Tibial nerve (tissue), 4 donors: ENCODE data around the gene PLCL2. TPM values are rescaled to one million over a fixed set of nuclear protein-coding genes. Genes with fewer than 3 reads are reported as not detected.
"Not testable (repeated sequence)": the region's sequence is repeated elsewhere in the genome, so short reads cannot be mapped to it uniquely, and the experiment has no call there.

ENCODE experiments used
- DNase-seq, 2 donors: peaks; one replicate each; pipeline ENCODE4 v3.0.0-alpha.2; 2019; ENCODE audit warnings: low spot score in 2 of 2
- H3K27ac ChIP-seq, 4 donors: fragments of 200-600 bp; sonication (generic) in 3 of 4; one replicate each; pipeline ENCODE4 v1.5.1; 2017 to 2019; ENCODE audit warnings: mild to moderate bottlenecking in 1 of 4
- H3K27me3 ChIP-seq, 2 donors: fragments of 200-600 bp; sonication (generic) in 1 of 2; one replicate each; pipeline versions ENCODE4 v1.5.1 to v1.6.0; 2017 to 2019
- H3K36me3 ChIP-seq, 3 donors: fragments of 200-600 bp; sonication (generic); one replicate each; pipeline ENCODE4 v1.5.1; 2018 to 2019
- H3K4me1 ChIP-seq, 4 donors: fragments of 200-600 bp; sonication (generic) in 3 of 4; one replicate each; pipeline ENCODE4 v1.5.1; 2017 to 2019
- H3K4me3 ChIP-seq, 4 donors: fragments of 200-600 bp; sonication (generic) in 3 of 4; one replicate each; pipeline ENCODE4 v1.5.1; 2017 to 2019; ENCODE audit warnings: mild to moderate bottlenecking in 1 of 4, moderate library complexity in 1 of 4
- H3K9me3 ChIP-seq, 4 donors: fragments of 200-600 bp; sonication (generic) in 3 of 4; one replicate each; pipeline ENCODE4 v1.5.1; 2017 to 2019
- CTCF ChIP-seq, 5 experiments: fragments of 200-600 bp in 3 of 5; fragments of 450-650 bp in 2 of 5; sonication (generic) in 3 of 5; IDR thresholded peaks; one replicate each; pipeline ENCODE4 v1.5.1; 2016 to 2019; ENCODE audit warnings: antibody characterized with exemption in 5 of 5, mild to moderate bottlenecking in 3 of 5, moderate library complexity in 2 of 5
- EP300 ChIP-seq, 2 donors: sonication (generic); formaldehyde crosslinking; IDR thresholded peaks; one replicate each; pipeline ENCODE4 v1.6.1; 2017; ENCODE audit warnings: antibody characterized with exemption in 2 of 2, mild to moderate bottlenecking in 1 of 2
- POLR2A ChIP-seq, 2 donors: fragments of 450-650 bp; IDR thresholded peaks; one replicate each; pipeline ENCODE4 v1.6.1; 2017; ENCODE audit warnings: antibody characterized with exemption in 2 of 2, mild to moderate bottlenecking in 2 of 2, moderate library complexity in 2 of 2
- WGBS, 2 donors: methylation state at CpG; one replicate each; pipeline ENCODE4 v1.1.5; 2018; 5-methylcytosine and 5-hydroxymethylcytosine counted together
- total RNA-seq, 4 donors: library from RNA; depleted of rRNA; stranded (reverse); fragments of >200 nt; gene quantifications; one replicate each; pipeline ENCODE4 v1.1.0, GENCODE V29; 2016

Gene PLCL2
- total RNA-seq, 4 donors from 2014 or later: 17.7 to 39.3 (median 29.0) TPM

- Histone ChIP-seq H3K36me3 (no peaks in the 10 kb centered on the region), H3K27ac (no peak overlapping the region), H3K4me3 (no peak overlapping the region), H3K9me3 (peaks cover 0 to 9% (median 0%) of the 10 kb centered on the region in 4 donors), H3K27me3 (no peaks in the 10 kb centered on the region), H3K4me1 (no peaks in the 10 kb centered on the region)
- no peak for DNase-seq
- 75 to 84% methylated on average over 2 of the region's 2 CpGs for WGBS, 2 donors
- TF ChIP-seq POLR2A (IDR thresholded peaks at IDR 0.05) (no peak), EP300 (IDR thresholded peaks at IDR 0.05) (no peak), CTCF (IDR thresholded peaks at IDR 0.05) (no peak)
Observed at GRCh38 chr3:17121336-17121735, 236.6 kb downstream of the PLCL2 start.

GRCh38 chr3:17122758-17123157 lies 238.0 kb downstream of the PLCL2 start:
- Histone ChIP-seq H3K9me3 (peaks cover 0 to 7% (median 0%) of the 10 kb centered on the region in 4 donors), H3K4me3 (no peak overlapping the region), H3K27ac (no peak overlapping the region), H3K36me3 (no peaks in the 10 kb centered on the region), H3K4me1 (no peaks in the 10 kb centered on the region), H3K27me3 (no peaks in the 10 kb centered on the region)
- no peak for TF ChIP-seq EP300 (IDR thresholded peaks at IDR 0.05)
- no peak for TF ChIP-seq POLR2A (IDR thresholded peaks at IDR 0.05)
- TF ChIP-seq CTCF (IDR thresholded peaks at IDR 0.05): no peak
- no peak for DNase-seq
- WGBS, 2 donors: 93 to 95% methylated on average over 3 of the region's 3 CpGs

- no peak for DNase-seq
Observed at GRCh38 chr3:17125738-17126442, 241.1 kb downstream of the PLCL2 start.

GRCh38 chr3:17128671-17129070 lies 243.9 kb downstream of the PLCL2 start:
- H3K4me1 ChIP-seq, H3K27me3 ChIP-seq, DNase-seq, H3K36me3 ChIP-seq, H3K27ac ChIP-seq, H3K4me3 ChIP-seq, H3K9me3 ChIP-seq: not testable (repeated sequence)
- 90 to 92% methylated on average over 3 of the region's 3 CpGs for WGBS, 2 donors

More at GRCh38 chr3:17125738-17126442, 241.1 kb downstream of the PLCL2 start:
- WGBS, 2 donors: 78 to 81% methylated on average over 2 of the region's 2 CpGs
- H3K27ac ChIP-seq: no peak overlapping the region
- H3K9me3 ChIP-seq: no peaks in the 10 kb centered on the region
- no peak overlapping the region for H3K4me3 ChIP-seq
- H3K4me1 ChIP-seq: no peaks in the 10 kb centered on the region
- no peak for TF ChIP-seq EP300 (IDR thresholded peaks at IDR 0.05)
- TF ChIP-seq CTCF (IDR thresholded peaks at IDR 0.05): no peak
- no peak for TF ChIP-seq POLR2A (IDR thresholded peaks at IDR 0.05)
- H3K36me3 ChIP-seq: no peaks in the 10 kb centered on the region
- H3K27me3 ChIP-seq: no peaks in the 10 kb centered on the region

- H3K4me3 ChIP-seq: no peak overlapping the region
- no peaks in the 10 kb centered on the region for H3K27me3 ChIP-seq
- DNase-seq: no peak
- H3K27ac ChIP-seq: no peak overlapping the region
- peaks cover 0 to 4% (median 0%) of the 10 kb centered on the region in 4 donors for H3K9me3 ChIP-seq
- peaks cover 0 to 7% (median 0%) of the 10 kb centered on the region in 4 donors for H3K4me1 ChIP-seq
- WGBS, 2 donors: 80 to 84% methylated on average over 3 of the region's 3 CpGs
- TF ChIP-seq CTCF (IDR thresholded peaks at IDR 0.05): no peak
- TF ChIP-seq POLR2A (IDR thresholded peaks at IDR 0.05): no peak
- TF ChIP-seq EP300 (IDR thresholded peaks at IDR 0.05): no peak
- H3K36me3 ChIP-seq: no peaks in the 10 kb centered on the region
Observed at GRCh38 chr3:17129556-17129955, 244.8 kb downstream of the PLCL2 start.
